NCI-H69 (cell line): Measurements from ENCODE around the gene MACROD2.

Source experiments
- DNase-seq: peaks from one replicate; lab custom pipeline; 2025; lab: John Stamatoyannopoulos, UW

MACROD2 gene

DNA sequence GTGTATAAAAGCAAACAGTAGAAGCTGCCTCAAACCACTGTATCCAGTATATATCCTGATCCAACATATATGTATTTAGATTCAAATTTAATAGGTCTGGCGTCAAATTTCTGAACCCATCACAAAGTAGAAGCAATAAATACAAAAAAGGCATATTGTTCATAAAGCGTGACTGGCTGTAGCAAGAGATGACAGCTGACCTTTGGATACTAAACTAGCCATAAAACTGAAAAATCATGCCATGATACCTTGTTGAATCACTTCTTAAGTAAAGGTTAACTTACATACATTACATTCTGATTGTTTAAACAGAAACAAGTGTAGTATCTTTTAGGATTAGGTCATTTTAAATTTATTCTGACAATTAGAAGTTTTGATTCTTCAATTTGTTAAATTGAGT is 714.1 kb downstream of the MACROD2 start:
- peak; percentile 49 for DNase-seq

- DNase-seq = no peak
Observed at GRCh38 chr20:14710951-14711350, 715.6 kb downstream of the MACROD2 start.

GRCh38 chr20:14711652-14712051 is 716.3 kb downstream of the MACROD2 start:
- DNase-seq = peak; percentile 26

DNA sequence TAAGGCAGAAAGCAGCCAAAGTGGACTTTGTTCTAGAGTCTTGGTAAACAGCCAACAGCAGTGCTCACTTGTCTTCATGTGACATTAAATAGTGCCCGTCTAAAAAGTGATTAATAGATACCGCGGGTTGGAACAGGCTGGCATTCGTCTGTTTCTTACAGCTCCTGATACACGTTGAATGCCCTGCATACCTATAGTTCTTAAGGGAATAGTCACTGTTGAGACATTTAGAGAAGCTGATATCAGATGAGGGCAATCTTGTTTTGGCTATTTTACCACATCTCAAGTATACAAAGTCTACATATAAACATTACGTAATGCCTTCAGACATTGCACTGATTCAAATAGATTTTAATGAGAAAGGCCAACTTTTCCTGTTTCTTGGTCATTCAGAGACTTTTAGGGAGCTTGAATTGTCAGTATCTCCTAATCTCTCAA is 717.0 kb downstream of the MACROD2 start:
- peak; percentile 54 for DNase-seq

GRCh38 chr20:14715400-14715799 is 720.1 kb downstream of the MACROD2 start:
- peak; percentile 24 for DNase-seq

DNA sequence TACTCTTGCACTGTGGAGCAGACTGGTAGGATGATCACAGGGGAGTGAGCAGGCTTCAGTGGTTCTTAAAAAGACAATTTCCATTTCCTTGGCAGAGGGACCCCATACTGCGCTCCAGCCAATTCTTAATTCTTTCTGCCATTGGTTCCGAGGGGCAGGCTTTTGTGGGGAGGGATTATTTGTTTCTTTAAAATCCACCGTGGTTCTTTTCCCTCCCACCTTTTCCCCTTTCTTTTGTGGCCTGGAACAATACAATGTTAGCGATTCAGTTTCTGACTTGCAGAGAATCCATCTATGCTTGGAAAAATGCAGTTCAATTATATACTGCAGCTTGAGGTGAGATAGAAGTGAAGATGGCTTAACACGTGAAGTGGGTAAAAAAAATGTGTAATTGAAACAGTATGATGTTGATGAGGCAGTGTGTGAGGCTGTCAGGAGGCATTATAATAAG is 721.1 kb downstream of the MACROD2 start:
- no peak for DNase-seq

- no peak for DNase-seq
Observed at GRCh38 chr20:14717134-14717999, 722.1 kb downstream of the MACROD2 start.

GRCh38 chr20:14720251-14720650 is 724.9 kb downstream of the MACROD2 start:
- no peak for DNase-seq

- no peak for DNase-seq
Observed at GRCh38 chr20:14721926-14722452, 726.7 kb downstream of the MACROD2 start.

DNA sequence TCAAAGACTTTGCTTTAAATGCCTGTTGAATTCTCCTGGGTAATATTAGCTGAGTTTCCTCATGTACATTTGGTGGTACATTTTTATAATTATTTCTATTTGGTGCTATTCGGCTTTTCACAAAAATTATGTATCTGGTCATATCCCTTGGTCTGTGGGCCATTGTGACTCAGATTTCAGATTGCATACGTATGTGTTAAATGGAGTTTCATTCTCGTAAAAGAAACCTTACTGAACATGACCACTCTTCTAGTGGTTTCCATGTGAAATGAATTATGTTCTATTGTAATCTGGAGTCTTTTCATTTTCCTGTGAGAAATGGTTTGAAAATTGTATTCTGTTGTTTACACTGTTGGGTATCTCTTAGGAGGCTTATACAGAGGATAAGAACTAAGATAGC is 728.3 kb downstream of the MACROD2 start:
- no peak for DNase-seq

- no peak for DNase-seq
Observed at GRCh38 chr20:14724036-14724435, 728.7 kb downstream of the MACROD2 start.

- no peak for DNase-seq
Observed at GRCh38 chr20:14724468-14724867, 729.2 kb downstream of the MACROD2 start.

DNA sequence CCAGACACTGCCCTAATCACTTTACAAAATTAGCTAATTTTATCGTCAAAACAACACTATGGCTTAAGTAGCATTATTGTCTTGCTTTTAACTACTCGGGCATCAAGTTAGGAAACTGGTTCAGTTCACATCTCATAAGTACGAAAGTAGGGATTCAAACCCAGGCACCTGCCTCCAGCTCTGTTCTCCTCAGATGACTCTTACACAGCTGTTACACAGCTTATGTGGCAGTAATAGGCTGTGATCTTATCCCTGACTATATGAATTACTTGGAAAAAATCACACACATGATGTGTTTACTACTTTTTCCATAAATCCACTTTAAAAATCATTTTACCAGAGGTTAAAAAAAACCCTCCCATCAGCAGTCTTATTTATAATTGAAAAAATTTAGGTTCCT is 731.3 kb downstream of the MACROD2 start:
- DNase-seq = peak; percentile 24

- no peak for DNase-seq
Observed at GRCh38 chr20:14727485-14728150, 732.3 kb downstream of the MACROD2 start.

- peak; percentile 79 for DNase-seq
Observed at GRCh38 chr20:14729390-14729789, 734.1 kb downstream of the MACROD2 start.

- no peak for DNase-seq
Observed at GRCh38 chr20:14732343-14732742, 737.0 kb downstream of the MACROD2 start.

DNA sequence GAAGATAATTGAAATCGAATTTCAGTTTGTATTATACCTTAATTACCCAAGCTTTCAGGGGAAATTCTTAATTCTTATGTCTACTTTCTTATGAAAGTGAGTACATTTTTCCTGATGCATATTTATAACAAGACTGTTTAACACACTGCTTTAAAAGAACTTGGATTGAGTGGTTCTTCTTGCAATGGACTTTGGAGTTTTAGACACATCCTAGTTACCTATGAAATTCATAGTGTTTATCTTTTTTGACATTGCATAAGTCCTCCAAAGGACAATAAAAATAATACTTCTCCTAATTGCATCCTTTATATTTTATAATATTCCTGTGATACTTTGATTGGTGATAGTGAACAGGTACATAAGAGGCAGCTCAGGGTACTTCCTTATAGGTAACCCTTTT is 737.7 kb downstream of the MACROD2 start:
- no peak for DNase-seq

DNA sequence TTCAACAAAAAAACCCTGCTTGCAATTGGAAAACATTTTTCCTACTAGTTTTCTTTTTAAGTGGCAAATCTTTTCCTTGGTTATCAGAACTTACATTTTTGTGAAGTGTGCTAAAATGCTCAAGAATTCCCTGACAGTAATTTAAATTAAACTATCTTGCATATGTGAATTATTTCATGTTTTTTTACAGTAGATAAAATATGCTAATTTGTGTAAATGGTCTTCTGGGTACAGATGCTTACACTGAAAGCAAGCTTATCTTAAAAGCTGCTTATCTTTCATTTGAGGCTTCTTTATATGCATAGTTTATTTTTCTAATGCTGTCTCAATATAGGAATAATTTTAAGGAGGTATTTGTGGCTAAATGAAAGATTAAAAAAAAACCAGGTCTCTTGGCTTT is 745.1 kb downstream of the MACROD2 start:
- DNase-seq = no peak

DNA sequence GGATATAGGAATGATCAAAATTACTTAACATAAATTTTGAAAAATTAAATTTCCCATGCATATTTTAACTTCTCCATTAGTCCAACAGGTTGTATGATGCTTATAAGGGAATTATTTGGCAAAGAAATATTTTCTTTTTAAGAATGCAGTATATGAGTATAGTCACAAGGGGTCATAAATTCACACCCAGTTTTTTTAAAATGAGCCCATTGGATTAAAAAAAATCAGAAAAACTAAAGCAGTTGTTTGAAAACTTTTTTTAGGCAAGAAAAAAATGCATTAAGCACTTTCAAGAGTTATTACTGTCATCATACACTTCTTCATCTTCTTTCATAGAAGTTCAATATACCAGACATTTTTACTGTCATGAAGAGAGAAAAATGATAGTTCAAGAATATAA is 746.3 kb downstream of the MACROD2 start:
- no peak for DNase-seq

- DNase-seq = no peak
Observed at GRCh38 chr20:14744723-14745122, 749.4 kb downstream of the MACROD2 start.

DNA sequence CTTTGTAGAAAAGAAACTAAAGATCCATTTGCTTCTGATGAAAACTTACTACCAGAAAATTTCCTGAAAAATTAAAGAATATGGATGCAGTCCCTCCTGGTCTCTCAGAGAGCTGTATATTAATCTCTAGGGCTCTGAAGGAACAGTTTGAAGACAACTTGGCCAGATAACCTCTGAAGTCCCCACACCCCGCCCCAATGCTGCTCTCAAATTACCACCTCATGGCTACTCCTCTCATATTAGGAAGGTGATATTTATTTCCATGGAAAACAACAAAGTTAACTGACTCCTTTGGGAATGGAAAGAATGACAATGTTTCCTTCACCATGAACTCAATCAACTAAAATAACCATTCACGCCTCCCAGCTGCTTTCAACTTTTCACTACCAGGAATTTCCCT is 750.5 kb downstream of the MACROD2 start:
- no peak for DNase-seq

DNA sequence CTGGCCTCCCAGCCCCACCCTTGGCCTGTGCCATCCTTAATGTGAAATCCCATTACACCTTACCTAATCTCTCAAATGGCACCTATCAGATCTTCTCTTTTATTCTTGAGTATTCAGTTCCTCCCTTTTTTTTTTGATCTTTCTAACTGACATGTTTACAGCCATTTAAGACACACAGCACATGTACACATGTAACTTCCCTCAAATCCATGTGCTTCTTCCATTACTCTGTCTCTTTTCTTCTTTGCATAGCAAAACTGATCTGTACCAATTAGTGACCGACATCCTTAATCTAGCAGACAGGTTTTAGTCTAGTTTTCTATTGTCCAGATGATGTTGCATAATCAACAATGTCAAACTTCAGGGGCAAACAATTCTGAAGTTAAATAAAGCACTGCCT is 755.9 kb downstream of the MACROD2 start:
- DNase-seq = no peak

GRCh38 chr20:14757728-14758127 is 762.4 kb downstream of the MACROD2 start:
- no peak for DNase-seq
